ENCODE data around the gene CASP6.

GRCh38 chr4:109658871-109659410 is 44.3 kb downstream of the CASP6 start:
- TF ChIP-seq POLR2AphosphoS5 (IDR thresholded peaks at IDR 0.05; ENCODE audit: borderline replicate concordance, low read depth, low read length) (no peak), EZH2 (IDR thresholded peaks at IDR 0.05) (no peak), FOXP2 (optimal IDR thresholded peaks at IDR 0.05; ENCODE audit: control extremely low read depth, extremely low read length, insufficient read depth) (no peak)

Measured in SK-N-MC (cell line).